Measurements from ENCODE around the gene LONP1. TPM values are rescaled to one million over a fixed set of nuclear protein-coding genes. Genes with fewer than 3 reads are reported as not detected.
A peak's percentile ranks its signal among the peaks of the same experiment; 100 is the strongest.

LONP1 gene
- polyA plus RNA-seq, 3 donors, result 40.7 to 67.1 (median 45.2) TPM

- no peak overlapping the region for H3K27ac ChIP-seq (ENCODE audit: low read depth, low read length)
- 85 to 91% (median 88%) methylated on average over 22 of the region's 22 CpGs for WGBS, 3 donors
These were observed 35.1 kb downstream of the LONP1 start for GRCh38 chr19:5684694-5685430.

GRCh38 chr19:5683177-5683886 is 36.6 kb downstream of the LONP1 start:
- H3K27ac ChIP-seq (ENCODE audit: low read depth, low read length), result no peak overlapping the region
- WGBS, 3 donors, result 90 to 93% (median 91%) methylated on average over 10 of the region's 10 CpGs

DNA sequence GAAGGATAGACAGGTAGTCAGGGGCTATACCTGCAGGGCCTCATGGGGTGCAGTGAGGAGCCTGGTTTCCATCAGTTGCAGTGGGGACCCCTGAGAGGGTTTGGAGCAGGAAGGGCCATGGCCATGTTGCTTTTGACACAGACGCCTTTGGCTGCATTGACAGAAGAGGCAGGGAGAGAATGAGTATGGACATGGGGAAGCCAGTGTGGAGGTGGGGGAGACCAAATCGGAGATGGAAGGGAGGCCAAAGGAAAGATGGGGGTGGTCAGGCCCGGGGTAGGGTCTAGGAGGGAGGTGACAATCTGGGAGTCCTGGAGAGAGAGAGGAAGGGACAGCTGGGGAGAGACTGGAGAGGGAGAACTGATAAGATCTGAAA is 37.9 kb downstream of the LONP1 start:
- 87 to 92% (median 89%) methylated on average over 3 of the region's 3 CpGs for WGBS, 3 donors
- no peak overlapping the region for H3K27ac ChIP-seq (ENCODE audit: low read depth, low read length)

GRCh38 chr19:5681391-5682106 is 38.4 kb downstream of the LONP1 start:
- H3K27ac ChIP-seq (ENCODE audit: low read depth, low read length), result no peak overlapping the region
- WGBS, 3 donors, result 59 to 67% (median 66%) methylated on average over 17 of the region's 17 CpGs

- H3K27ac ChIP-seq (ENCODE audit: low read depth, low read length), result peak within 1 kb of the TSS; percentile 85
- 0 to 1% (median 1%) methylated on average over 77 to 94 of the region's 94 CpGs for WGBS, 3 donors
These were observed 39.2 kb downstream of the LONP1 start, which contains the start of the genes HSD11B1L and MICOS13 for GRCh38 chr19:5680437-5681368. Gene HSD11B1L (plus strand): TSS chr19:5681027. CDS start chr19:5684833, 3,806 bp downstream. Gene MICOS13 (minus strand): TSS chr19:5680516. CDS start chr19:5680486, 30 bp downstream.

GRCh38 chr19:5680084-5680436 is 39.9 kb downstream of the LONP1 start:
- no peak overlapping the region for H3K27ac ChIP-seq (ENCODE audit: low read depth, low read length)
- 0 to 1% (median 0%) methylated on average over 23 of the region's 23 CpGs for WGBS, 3 donors

GRCh38 chr19:5679289-5680083 is 40.5 kb downstream of the LONP1 start:
- no peak overlapping the region for H3K27ac ChIP-seq (ENCODE audit: low read depth, low read length)
- WGBS, 3 donors, result 21 to 29% (median 22%) methylated on average over 21 to 26 of the region's 26 CpGs

GRCh38 chr19:5678071-5678718 is 41.8 kb downstream of the LONP1 start:
- H3K27ac ChIP-seq (ENCODE audit: low read depth, low read length), result no peak overlapping the region
- 86 to 92% (median 91%) methylated on average over 21 to 22 of the region's 22 CpGs for WGBS, 3 donors

- H3K27ac ChIP-seq (ENCODE audit: low read depth, low read length), result no peak overlapping the region
- 86 to 95% (median 92%) methylated on average over 9 of the region's 9 CpGs for WGBS, 3 donors
These were observed 42.4 kb downstream of the LONP1 start for GRCh38 chr19:5677580-5677979.

GRCh38 chr19:5677136-5677535 is 42.8 kb downstream of the LONP1 start:
- 90 to 95% (median 93%) methylated on average over 10 of the region's 10 CpGs for WGBS, 3 donors
- H3K27ac ChIP-seq (ENCODE audit: low read depth, low read length), result no peak overlapping the region

DNA sequence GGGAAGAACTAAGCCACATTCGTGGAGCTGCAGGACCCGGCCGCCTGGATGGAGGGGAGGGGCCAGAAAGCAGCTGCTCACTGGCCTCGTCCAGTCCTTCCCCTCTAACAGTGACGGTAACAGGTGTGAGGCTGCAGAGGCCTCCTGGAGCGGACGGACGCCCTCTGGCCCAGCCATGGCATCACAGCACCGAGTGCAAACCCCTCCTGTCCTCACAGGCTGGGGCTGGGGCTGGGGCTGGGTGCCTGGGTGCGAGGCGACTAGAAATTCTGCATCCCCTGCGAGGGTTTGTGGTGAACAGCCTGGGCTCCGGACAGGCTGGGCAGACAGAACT is 43.2 kb downstream of the LONP1 start:
- no peak overlapping the region for H3K27ac ChIP-seq (ENCODE audit: low read depth, low read length)
- 60 to 85% (median 77%) methylated on average over 13 of the region's 13 CpGs for WGBS, 3 donors

DNA sequence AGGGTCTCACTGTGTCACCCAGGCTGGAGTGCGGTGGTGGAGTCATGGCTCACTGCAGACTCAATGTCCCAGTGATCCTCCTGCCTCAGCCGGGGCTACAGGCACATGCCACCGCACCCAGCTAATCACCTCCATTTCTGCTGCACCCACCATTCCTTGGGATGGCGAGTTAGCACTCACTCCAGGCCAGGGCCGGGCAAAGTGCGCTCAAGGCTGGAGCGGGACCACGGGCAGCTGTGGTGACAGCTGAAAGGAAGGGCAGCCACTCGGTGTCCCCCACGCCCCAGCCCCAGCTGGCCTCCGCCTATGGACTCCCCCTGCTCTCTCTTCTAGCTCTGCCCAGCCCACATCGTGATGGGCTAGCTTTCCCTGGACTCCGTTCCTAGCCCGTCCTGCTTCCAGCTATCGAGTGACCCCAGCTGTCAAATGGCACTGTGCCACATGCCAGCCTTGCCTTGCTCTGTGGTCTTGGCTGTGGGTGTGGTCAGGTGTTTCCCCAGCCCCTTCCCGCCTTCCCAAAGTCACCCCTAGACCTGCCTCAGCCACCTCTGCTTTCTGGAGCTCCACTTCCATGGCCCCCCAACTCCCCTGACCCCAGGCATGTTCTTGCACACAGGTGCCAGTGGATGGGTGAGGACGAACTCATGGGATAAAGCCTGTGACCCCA is 43.7 kb downstream of the LONP1 start:
- no peak overlapping the region for H3K27ac ChIP-seq (ENCODE audit: low read depth, low read length)
- 63 to 81% (median 80%) methylated on average over 17 of the region's 17 CpGs for WGBS, 3 donors

- WGBS, 3 donors, result 79 to 88% (median 86%) methylated on average over 5 of the region's 5 CpGs
- H3K27ac ChIP-seq (ENCODE audit: low read depth, low read length), result no peak overlapping the region
These were observed 45.2 kb downstream of the LONP1 start for GRCh38 chr19:5674714-5675113.

DNA sequence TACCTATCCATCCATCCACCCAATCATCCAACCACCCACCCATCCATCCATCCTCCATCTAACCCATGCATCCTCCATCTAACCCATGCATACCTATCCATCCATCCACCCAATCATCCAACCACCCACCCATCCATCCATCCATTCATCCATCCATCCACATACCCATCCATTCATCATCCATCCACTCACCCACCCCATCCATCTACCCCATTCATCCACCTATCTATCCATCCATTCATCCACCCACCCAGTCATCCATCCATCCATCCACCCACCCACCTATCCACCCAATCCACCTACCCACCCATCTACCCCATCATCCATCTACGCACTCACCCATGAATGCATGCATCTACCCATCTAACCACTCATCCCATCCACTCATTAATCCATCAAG is 46.2 kb downstream of the LONP1 start:
- H3K27ac ChIP-seq (ENCODE audit: low read depth, low read length), result no peak overlapping the region
- WGBS, 3 donors, result 93 to 98% (median 95%) methylated on average over 1 of the region's 1 CpG

DNA sequence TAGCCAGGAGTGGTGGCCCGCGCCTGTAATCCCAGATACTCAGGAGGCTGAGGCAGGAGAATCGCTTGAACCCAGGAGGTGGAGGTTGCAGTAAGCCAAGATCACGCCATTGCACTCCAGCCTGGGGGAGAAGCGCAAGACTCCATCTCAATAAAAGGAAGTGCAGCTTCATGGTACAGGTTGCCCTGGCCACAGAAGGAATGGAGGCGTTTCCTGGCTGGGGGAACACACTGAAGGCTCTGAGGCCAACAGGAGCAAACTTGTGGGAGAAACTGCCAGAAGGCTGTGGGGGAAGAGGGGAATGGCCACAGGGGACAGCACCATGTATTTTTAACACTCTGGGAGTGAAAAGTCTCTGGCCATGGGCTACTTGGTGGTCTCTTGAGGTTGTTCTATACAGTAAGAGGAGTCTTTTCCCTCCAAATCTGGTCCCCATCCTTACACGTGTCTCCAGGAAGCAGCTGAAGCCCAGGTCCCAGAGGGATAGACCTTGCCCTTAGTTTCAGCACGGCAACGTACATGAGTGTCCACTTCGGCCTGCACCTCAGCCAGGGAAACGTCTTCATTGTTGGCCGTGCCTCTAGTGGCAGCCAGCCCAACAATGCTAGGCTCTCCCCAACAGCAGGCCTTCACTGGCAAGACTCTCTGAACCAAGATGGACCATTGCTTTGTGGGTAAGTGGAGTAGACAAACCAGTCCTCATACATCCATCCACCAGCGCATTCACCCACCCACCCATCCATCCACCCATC is 47.1 kb downstream of the LONP1 start:
- WGBS, 3 donors, result 87 to 88% (median 87%) methylated on average over 13 of the region's 13 CpGs
- no peak overlapping the region for H3K27ac ChIP-seq (ENCODE audit: low read depth, low read length)

GRCh38 chr19:5671600-5671999 is 48.3 kb downstream of the LONP1 start:
- H3K27ac ChIP-seq (ENCODE audit: low read depth, low read length), result no peak overlapping the region
- 94 to 97% (median 95%) methylated on average over 7 of the region's 7 CpGs for WGBS, 3 donors

Measured in adipose tissue (tissue), 3 donors.